Hepatic stellate cell (primary cell): ENCODE data around the gene ARHGAP26.

ENCODE experiments used
- DNase-seq: peaks from one replicate; pipeline ENCODE4 v3.0.0; 2011; ENCODE audit warnings: low spot score

The ARHGAP26 gene

DNA sequence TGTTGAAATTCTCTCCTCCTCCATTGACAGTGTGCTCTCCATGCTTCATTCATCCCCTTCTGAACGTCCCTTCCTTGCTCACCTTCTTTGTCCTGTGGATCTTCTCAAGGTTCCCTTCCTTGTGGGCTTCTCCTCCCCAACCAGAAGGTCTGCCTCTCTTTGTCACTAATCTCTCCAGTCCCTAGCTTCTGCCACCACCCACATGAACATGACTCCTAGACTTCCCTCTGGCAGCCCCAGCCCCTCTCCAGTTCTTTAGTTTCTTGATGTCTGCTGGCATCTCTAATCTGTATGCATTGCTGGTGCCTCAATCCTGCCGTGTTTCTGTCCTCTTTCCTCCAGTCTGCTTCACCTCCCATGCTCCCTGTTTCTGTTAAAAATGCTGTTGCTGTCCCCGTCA lies 79.3 kb downstream of the ARHGAP26 start:
- no peak for DNase-seq

DNA sequence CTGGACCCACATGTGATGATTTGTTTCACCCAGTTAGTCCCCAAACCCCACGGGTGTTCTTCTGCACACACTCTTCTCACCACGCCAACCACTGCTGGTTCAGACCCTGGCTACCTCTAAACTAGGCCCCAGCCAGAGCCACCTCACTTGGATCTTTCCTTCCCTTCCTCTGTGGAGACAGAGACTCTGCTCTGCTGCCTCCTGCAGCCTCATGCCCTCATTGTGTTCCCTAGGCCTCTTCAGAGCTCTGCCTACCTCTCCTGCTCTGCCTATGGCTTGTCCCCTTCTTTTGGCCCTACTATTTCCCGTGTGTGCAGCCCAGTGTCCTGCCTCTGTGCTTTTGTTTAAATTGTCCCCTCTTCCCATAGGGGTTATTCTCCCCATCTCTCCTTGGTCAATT lies 79.7 kb downstream of the ARHGAP26 start:
- DNase-seq: no peak

DNA sequence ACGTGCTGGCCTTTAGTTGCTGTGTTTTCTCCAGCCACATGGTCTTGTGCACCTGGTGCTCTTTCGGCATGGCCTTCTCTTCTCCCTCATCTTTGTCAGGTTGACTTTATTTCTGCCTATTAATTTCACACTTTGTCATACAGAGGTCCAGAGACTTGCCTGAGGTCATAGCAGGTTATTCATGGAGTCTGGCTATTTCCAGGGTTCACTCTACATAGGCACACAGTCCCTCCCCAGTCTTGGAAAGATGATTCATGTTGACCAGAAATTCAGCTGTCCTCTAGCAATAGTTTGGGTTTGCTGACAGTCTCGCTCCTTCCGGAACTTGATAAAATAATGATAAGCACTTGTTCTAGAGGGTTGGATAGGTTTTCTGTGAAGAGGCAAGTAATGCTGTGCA lies 81.6 kb downstream of the ARHGAP26 start:
- DNase-seq: no peak

DNA sequence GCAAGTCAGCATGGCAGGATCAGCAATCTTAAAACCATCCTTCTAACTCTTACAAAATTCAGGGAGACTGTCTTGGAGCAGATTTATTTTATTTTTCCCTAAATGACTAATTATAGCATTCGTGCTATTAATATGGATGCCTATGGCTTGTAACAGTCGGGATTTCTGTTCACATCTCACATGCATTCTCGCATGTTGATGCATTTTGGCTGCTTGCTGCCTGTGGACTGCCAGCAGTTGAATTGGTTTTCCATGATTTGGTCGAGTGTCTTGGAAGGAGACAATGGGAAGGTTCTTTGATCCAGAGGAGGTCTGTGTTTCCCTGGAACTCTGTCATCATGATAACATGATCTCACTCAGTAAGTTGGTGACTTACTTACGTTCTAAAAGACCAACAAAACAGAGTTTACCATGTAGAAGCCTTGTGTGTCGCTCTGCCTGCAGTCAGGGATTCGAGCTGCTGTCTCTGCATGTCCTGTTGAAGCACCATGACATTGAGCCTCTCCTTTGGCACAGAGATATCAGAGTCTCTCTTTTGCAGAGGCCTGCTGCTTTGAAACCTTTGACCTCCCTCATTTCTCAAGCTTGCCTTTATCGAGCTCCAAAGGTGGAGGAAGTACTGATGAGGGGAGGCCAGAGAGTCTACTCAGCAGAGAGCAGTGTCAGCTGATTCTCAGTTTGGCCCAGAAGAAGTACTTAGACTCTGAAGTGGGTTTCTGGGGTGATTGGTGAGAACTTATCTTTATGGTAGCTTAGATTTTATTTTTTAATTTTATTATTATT lies 82.4 kb downstream of the ARHGAP26 start:
- no peak for DNase-seq

- DNase-seq: no peak
Observed at GRCh38 chr5:142853682-142854081, 83.5 kb downstream of the ARHGAP26 start.

DNA sequence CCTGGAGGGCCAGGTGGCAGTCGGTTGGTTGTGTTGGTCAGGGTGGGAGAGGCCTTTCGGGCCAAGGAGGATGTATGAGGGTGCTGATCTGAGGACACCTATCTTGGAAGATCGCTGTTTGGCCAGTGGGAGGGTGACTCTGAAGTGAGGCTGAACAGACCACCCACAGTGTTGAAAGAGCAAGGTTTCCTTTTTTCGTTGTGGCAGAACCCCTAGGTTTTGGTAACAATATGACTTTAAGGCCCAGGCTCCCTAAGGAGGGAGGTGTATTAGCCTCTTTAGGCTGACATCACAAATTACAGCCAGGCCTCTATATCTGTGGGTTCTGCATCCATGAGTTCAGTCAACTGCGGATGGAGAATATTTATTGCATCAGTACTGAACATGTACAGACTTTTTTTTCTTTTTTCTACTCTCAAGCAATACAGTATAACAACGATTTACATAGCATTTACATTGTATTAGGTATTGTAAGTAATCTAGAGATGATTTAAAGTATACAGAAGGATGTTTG lies 86.1 kb downstream of the ARHGAP26 start:
- no peak for DNase-seq

GRCh38 chr5:142857405-142857804 lies 87.2 kb downstream of the ARHGAP26 start:
- no peak for DNase-seq

- DNase-seq: no peak
Observed at GRCh38 chr5:142859037-142859436, 88.9 kb downstream of the ARHGAP26 start.

GRCh38 chr5:142860270-142860669 lies 90.1 kb downstream of the ARHGAP26 start:
- DNase-seq: no peak

DNA sequence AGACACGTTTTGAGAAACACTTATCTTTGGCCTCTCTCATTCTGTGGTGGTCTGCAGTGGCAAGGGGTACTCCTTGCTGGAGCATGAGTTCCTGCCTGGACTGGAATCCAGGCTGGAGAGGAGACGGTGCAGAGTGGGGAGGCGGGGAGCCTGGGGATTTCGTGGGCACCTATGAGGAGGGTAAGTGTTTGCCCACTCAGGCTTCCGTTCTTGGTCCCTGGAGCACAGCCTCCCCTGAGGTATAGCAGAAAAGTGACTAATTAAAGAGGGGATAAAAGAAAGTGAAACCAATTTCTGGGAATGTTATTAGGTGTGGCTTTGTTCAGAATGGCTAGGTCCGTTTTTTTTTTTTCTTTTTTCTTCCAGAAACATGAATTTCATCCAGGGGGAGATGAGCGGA lies 90.8 kb downstream of the ARHGAP26 start:
- DNase-seq: no peak

- DNase-seq: no peak
Observed at GRCh38 chr5:142862594-142862993, 92.4 kb downstream of the ARHGAP26 start.

- no peak for DNase-seq
Observed at GRCh38 chr5:142863856-142864255, 93.7 kb downstream of the ARHGAP26 start.

DNA sequence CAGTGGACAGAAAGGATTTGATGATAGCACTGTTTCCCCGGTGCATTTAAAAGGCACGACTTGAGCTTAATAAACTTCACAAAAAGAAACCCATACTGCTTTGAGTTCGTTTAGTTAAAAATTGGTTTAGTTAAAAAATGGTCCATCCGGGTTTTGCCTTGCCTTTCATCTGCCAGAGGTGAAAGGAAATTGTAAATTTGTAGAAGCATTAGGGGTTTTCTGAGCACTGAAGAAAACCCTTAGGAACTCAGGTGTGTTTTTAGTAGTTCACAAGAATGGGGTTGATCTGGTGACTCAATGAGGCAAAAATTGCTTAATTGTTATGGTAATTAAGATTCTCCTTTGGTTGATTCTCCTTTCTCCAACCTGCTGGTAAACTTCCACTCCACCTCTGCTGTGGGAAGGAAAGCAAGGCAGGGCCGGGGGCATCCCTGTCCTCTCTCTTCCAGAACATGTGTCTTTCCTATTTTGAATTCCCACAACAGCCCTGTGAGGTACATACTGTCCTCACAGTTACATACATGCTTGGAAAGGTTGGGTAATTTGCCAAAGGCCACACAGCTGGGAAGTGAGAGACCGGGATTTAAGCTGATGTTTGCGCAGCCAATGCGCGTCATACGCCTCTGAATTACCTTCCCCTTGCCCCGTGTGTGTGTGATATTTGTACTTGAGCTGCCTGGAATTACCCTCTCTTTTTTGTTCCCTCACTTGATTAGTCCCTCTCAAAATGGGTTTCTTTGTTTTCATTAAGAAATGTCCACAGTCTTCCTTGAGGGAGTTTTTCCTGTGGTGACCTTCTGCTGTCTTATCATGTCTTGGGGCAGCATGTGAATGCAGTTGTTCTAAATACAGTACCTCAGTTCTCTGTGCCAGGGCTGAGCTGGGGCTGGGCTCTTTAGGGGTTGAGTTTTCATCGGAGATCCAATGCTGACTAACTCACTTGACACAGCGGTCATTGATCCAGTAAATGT lies 94.4 kb downstream of the ARHGAP26 start:
- DNase-seq: no peak

DNA sequence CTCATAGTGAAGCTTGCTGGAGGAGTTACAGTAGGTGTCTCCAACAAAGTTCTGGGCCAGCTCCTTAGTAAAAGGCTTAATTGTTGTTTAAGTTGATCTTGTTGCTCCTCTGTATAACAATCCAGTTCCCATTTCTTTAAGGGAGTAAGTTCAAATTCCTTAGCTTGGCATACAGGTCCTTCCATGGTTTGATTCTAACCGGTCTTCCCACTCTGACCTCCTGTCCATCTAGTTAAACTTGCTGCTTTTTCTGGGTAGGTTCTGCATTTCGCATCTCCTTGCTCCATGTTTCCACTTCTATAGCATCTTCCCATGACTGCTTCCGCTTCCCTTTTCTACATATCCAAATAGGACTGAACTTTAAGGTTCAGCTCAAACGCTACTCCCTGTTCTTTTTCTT lies 95.5 kb downstream of the ARHGAP26 start:
- no peak for DNase-seq

- peak; percentile 46 for DNase-seq
Observed at GRCh38 chr5:142866563-142867275, 96.5 kb downstream of the ARHGAP26 start.

- DNase-seq: no peak
Observed at GRCh38 chr5:142869886-142870285, 99.7 kb downstream of the ARHGAP26 start.

- DNase-seq: no peak
Observed at GRCh38 chr5:142870532-142871362, 100.6 kb downstream of the ARHGAP26 start.

DNA sequence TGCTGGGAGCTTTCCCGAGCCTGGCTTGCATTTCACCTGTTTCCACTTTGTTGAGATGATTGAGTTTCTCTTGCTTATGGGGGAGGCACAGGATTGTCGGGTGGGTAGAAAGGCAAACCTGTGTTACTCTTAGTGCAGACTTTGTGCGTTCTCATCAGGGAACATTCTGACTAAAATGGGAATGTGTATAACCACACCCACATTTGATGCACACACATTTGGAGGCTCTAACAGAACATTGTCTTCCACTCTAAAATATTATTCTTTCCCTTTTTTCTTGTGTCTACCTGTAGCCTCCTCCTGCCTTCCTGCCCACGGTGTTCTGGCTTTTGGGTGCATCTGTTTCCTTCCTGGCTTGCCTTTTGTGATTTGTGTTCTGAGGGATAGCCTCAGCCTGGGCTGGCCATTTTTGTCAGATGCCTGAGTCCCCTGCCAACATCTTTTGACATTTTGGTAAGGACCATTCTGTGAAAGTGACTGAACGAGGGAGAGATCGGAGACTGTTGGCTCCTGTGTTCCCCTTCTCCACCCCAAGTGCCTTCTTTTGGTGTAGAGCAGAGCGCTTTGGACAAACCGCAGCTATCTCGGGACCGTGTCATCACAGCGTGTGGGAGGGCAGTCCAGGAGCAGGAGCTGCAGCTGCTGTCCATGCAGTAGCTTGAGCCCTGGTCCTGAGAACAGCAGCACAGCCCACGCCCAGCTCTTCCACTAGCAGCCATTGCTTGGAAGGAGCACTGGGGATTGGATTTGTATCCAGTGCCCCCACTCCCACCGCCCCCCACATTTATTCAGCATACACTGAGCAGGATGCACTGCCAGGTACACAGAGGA lies 101.4 kb downstream of the ARHGAP26 start:
- DNase-seq: peak; percentile 64

- DNase-seq: no peak
Observed at GRCh38 chr5:142872217-142872616, 102.0 kb downstream of the ARHGAP26 start.

- no peak for DNase-seq
Observed at GRCh38 chr5:142872795-142873194, 102.6 kb downstream of the ARHGAP26 start.
